Panc1 (cell line): ENCODE results near the gene USP32. TPM values are rescaled to one million over a fixed set of nuclear protein-coding genes. Genes with fewer than 3 reads are reported as not detected.

Source experiments
- ATAC-seq: fragments of 200-7000 bp; cut with Tn5 transposase; 2 replicates; pipeline ENCODE4 v1.9.1; 2020; ENCODE audit warnings: mild to moderate bottlenecking, moderate library complexity
- BruUV-seq: library from RNA; stranded (reverse); fragments of 400-500 nt; replicated peaks from 2 replicates; lab custom pipeline; 2021; lab: Mats Ljungman, UMichigan
- CTCF ChIA-PET: fragments of 300-600 bp; sonication (Branson Sonifier 250); formaldehyde crosslinking; loops from one replicate; lab custom pipeline; 2022; ENCODE audit warnings: antibody characterized with exemption; lab: Charles Lee
- POLR2A ChIA-PET: fragments of 300-600 bp; sonication (Branson Sonifier 250); formaldehyde crosslinking; loops from one replicate; lab custom pipeline; 2022; ENCODE audit warnings: antibody characterized with exemption; lab: Charles Lee
- DNase-seq: peaks from one replicate; pipeline ENCODE4 v3.0.0-alpha.2; 2010; ENCODE audit warnings: low read depth, low spot score
- H3K27ac ChIP-seq: 2 replicates; pipeline ENCODE4 v1.5.1; 2011; ENCODE audit warnings: mild to moderate bottlenecking, low read length, inconsistent platforms
- H3K27me3 ChIP-seq: fragments of 200-500 bp; sonication (Bioruptor generic); 2 replicates; pipeline ENCODE4 v1.6.0; 2014; ENCODE audit warnings: low read length, inconsistent platforms; ENCODE audit not compliant: control insufficient read depth, insufficient read depth
- H3K36me3 ChIP-seq: fragments of 200-500 bp; sonication (Bioruptor generic); 2 replicates; pipeline ENCODE4 v1.5.1; 2014; ENCODE audit warnings: inconsistent platforms, mild to moderate bottlenecking, low read length, moderate library complexity; ENCODE audit not compliant: control insufficient read depth, insufficient read depth
- H3K4me1 ChIP-seq: 2 replicates; pipeline ENCODE4 v1.5.1; 2011; ENCODE audit warnings: inconsistent platforms, mild to moderate bottlenecking, low read length, moderate library complexity; ENCODE audit not compliant: control insufficient read depth, insufficient read depth
- H3K4me3 ChIP-seq, 2 experiments: 2 replicates each; pipeline ENCODE4 v1.5.1; 2011 to 2012; ENCODE audit warnings: low read depth in 2 of 2, low read length in 2 of 2, mild to moderate bottlenecking in 2 of 2, inconsistent platforms in 1 of 2, moderate library complexity in 1 of 2
- H3K9me3 ChIP-seq: fragments of 200-500 bp; sonication (Bioruptor generic); 2 replicates; pipeline ENCODE4 v1.5.1; 2014; ENCODE audit warnings: low read depth, mild to moderate bottlenecking, inconsistent platforms, low read length, moderate library complexity; ENCODE audit not compliant: control insufficient read depth, insufficient read depth
- CTCF ChIP-seq: fragments of 450-650 bp; IDR thresholded peaks from 2 replicates; pipeline ENCODE4 v1.5.1; 2017; ENCODE audit warnings: mild to moderate bottlenecking
- POLR2AphosphoS5 ChIP-seq: IDR thresholded peaks from 2 replicates; pipeline ENCODE4 v1.6.1; 2012; ENCODE audit warnings: mild to moderate bottlenecking, low read depth, low read length, moderate library complexity
- REST ChIP-seq, 2 experiments: IDR thresholded peaks; 2 replicates each; pipeline ENCODE4 v1.6.1; 2011 to 2012; ENCODE audit warnings: low read depth in 2 of 2, control low read depth in 1 of 2, low read length in 1 of 2, mild to moderate bottlenecking in 1 of 2, moderate library complexity in 1 of 2; ENCODE audit not compliant: insufficient read depth in 1 of 2
- SIN3A ChIP-seq: IDR thresholded peaks from 2 replicates; pipeline ENCODE4 v1.6.1; 2012; ENCODE audit warnings: low read depth, mild to moderate bottlenecking, low read length, moderate library complexity, borderline replicate concordance; ENCODE audit not compliant: insufficient read depth
- TCF7L2 ChIP-seq: IDR thresholded peaks from 2 replicates; pipeline ENCODE4 v1.6.1; 2011; ENCODE audit warnings: mild to moderate bottlenecking, low read depth, low read length, inconsistent platforms
- in situ Hi-C: cut with HindIII; loops from 2 replicates; pipeline ENCODE4 v1.10.0; 2016; ENCODE audit warnings: low sequenced_read_pairs, low pct_unique_long_range_greater_than_20kb
- intact Hi-C: fragments of 100-400 bp; cut with micrococcal nuclease; formaldehyde crosslinking; loops from one replicate; pipeline ENCODE4 v1.10.0; 2022; ENCODE audit not compliant: unreplicated experiment
- total RNA-seq: library from RNA; stranded (reverse); gene quantifications from one replicate; pipeline ENCODE4 v1.2.1, GENCODE V29; 2021; ENCODE audit not compliant: unreplicated experiment

USP32 gene
- total RNA-seq, 1 experiment from 2014 or later = 45.5 TPM

GRCh38 chr17:60325730-60326524, 66.0 kb downstream of the USP32 start:
- CTCF ChIA-PET = interaction anchor here (0.7 kb wide), 2 partner anchors 11 to 259 kb away, joined by 3 to 8 read pairs; no protein-coding TSS in a partner anchor
- no peak for TF ChIP-seq REST (IDR thresholded peaks at IDR 0.05; ENCODE audit: insufficient read depth in 1 of 2, low read depth in 2 of 2, low read length in 1 of 2)
- TF ChIP-seq POLR2AphosphoS5 = no peak
- no peak for TF ChIP-seq CTCF
- no peak for TF ChIP-seq SIN3A
- Histone ChIP-seq H3K27ac (no peak overlapping the region), H3K4me3 (no peak overlapping the region), H3K4me1 (no peaks in the 10 kb centered on the region), H3K27me3 (no peaks in the 10 kb centered on the region), H3K36me3 (no peaks in the 10 kb centered on the region; the same call in 1 of the 2 replicates), H3K9me3 (no peaks in the 10 kb centered on the region)
- POLR2A ChIA-PET = interaction anchor here (0.8 kb wide), 1 partner anchor 10 kb away, joined by 9 read pairs; no protein-coding TSS in a partner anchor
- in situ Hi-C loops (no loop called here), intact Hi-C loops (no loop called here)
- BruUV-seq = no TSS peak
- ATAC-seq = no peak
- no peak for DNase-seq

GRCh38 chr17:60323754-60324153, 68.2 kb downstream of the USP32 start:
- in situ Hi-C loops = no loop called here
- H3K4me1 ChIP-seq = no peaks in the 10 kb centered on the region
- CTCF ChIA-PET = no interaction called here

More at GRCh38 chr17:60323754-60324153, 68.2 kb downstream of the USP32 start:
- H3K27ac ChIP-seq = no peak overlapping the region
- no peak overlapping the region for H3K4me3 ChIP-seq
- no TSS peak for BruUV-seq
- intact Hi-C loops = no loop called here
- no peaks in the 10 kb centered on the region for H3K27me3 ChIP-seq
- no peaks in the 10 kb centered on the region; the same call in 1 of the 2 replicates for H3K36me3 ChIP-seq
- DNase-seq = no peak
- POLR2A ChIA-PET = no interaction called here
- H3K9me3 ChIP-seq = no peaks in the 10 kb centered on the region
- TF ChIP-seq SIN3A = no peak
- TF ChIP-seq TCF7L2 = no peak
- no peak for TF ChIP-seq CTCF
- no peak for TF ChIP-seq REST (IDR thresholded peaks at IDR 0.05; ENCODE audit: insufficient read depth in 1 of 2, low read depth in 2 of 2, low read length in 1 of 2)
- no peak for TF ChIP-seq POLR2AphosphoS5
- no peak for ATAC-seq
